HG03457 (cell line): ENCODE measurements around the gene SPRN.
"Not testable (repeated sequence)": the region's sequence is repeated elsewhere in the genome, so short reads cannot be mapped to it uniquely, and the experiment has no call there.

ENCODE experiments used
- ATAC-seq: cut with Tn5 transposase; IDR thresholded peaks from one replicate; pipeline ENCODE4 v1.9.1; 2021; ENCODE audit warnings: moderate number of reproducible peaks; ENCODE audit not compliant: unreplicated experiment

The SPRN gene

DNA sequence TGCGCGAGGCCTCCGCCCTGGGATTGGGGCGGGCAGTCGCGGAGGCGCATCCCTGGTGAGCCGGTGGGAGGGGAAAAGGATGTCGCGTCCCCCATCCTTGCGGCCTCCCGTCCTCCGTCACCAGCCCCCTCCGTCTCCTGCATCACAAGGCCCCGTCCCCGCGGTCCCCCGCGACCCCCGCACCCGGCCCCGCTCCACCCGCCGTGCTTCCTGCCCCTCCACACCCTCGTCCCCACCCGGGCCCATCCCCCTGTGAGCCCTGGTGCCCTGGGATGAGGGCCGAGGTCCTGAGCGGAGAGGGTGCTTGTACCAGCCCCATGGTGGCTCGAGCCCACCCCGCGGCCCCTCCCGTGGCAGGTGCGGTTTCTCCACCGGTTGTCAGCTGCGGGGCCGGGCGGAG lies at the start of gene SPRN:
Gene SPRN, minus strand, starts transcription at position 25 of the 400 bp plus-strand sequence. CDS start 944 bp downstream, outside the sequence.
- ATAC-seq = not testable (repeated sequence)

DNA sequence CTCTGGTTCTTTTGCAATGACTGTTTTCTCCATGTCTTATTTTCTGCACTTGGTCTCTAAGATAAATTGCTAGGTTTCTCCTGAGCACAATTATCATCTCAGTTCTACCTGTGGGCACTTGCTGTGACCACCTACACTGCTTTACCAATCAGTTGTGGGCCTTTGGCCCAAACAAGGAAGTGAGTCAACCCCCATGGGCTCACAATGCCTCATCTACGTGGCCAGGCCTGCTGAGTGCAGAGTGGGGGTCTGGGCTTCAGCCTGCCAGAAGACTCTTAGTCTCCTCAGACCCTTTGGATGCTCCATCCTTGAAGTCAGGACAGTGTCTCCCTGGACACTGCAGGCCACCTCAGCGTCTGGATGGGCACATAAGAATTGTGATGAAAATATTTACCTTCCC lies 49.6 kb upstream of the SPRN start:
- no peak for ATAC-seq

GRCh38 chr10:133473270-133473669 lies 48.8 kb upstream of the SPRN start:
- no peak for ATAC-seq

- ATAC-seq = no peak
Observed at GRCh38 chr10:133471300-133472109, 47.1 kb upstream of the SPRN start.

DNA sequence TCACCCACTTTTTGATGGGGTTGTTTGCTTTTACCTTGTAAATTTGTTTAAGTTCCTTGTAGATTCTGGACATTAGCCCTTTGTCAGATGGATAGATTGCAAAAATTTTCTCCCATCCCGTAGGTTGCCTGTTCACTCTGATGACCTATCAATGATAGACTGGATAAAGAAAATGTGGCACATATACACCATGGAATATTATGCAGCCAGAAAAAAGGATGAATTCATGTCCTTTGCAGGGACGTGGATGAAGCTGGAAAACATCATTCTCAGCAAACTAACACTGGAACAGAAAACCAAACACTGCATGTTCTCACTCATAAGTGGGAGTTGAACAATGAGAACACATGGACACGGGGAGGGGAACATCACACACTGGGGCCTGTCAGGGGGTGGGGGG lies 44.8 kb upstream of the SPRN start:
- ATAC-seq = not testable (repeated sequence)

DNA sequence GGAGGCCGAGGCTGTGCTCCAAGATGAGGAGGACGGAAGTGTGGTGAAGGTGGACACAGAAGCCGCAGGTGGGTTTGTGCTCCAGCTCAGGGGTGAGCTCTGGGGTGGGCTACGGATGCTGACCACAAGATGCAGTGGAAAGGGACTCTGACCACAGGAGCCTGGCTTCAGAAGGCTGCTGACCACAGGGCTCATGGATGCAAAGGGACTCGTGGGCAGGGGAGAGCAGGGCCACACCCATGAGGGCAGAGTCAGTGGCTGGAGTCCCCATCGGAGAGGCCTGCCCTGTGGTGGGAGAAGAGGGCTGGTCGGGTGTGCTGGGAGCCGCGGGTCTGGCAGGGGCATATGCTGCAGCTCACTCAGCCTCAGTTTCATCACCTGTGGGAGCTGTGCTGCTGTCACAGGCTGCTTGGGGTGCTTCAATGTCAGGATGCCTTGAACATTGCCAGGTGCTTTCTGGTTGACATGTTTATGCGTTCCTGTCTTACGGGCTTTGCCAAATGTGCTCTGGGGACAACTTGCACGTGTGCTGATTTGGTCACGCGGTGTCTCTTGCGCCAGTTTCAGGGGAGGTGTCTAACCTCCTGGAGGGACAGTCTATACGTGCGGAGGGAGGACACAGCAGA lies 43.0 kb upstream of the SPRN start:
- ATAC-seq = no peak

DNA sequence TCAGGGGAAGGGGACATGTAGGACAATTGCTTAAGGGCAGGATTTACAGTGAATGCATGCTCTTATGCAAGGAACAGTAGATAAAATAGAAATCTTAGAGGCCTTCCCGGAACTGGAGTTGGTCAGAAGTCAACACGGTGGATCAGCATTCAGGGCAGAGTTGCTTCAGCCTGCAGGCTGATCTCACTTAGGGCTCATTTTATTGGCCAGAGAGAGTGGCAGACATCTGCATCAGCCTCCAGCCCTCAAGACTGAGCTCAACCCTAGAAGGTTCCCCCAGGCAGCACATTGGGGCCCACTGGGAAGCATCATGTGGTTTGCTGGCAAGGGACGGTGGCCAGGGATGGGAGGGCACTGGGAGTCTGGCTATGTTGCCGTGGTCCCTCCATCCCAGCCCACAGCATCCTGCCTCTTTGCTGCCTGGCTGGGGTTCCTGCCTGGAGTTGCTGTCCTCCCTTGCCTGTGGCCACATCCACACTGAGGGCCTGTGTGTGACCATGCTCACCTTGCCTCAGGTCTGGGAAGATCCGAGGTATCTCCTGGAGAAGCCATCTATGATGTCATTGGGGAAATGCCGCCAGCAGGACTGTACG lies 42.4 kb upstream of the SPRN start:
- no peak for ATAC-seq

GRCh38 chr10:133465950-133466474 lies 41.6 kb upstream of the SPRN start:
- no peak for ATAC-seq

GRCh38 chr10:133465191-133465949 lies 40.9 kb upstream of the SPRN start:
- no peak for ATAC-seq

DNA sequence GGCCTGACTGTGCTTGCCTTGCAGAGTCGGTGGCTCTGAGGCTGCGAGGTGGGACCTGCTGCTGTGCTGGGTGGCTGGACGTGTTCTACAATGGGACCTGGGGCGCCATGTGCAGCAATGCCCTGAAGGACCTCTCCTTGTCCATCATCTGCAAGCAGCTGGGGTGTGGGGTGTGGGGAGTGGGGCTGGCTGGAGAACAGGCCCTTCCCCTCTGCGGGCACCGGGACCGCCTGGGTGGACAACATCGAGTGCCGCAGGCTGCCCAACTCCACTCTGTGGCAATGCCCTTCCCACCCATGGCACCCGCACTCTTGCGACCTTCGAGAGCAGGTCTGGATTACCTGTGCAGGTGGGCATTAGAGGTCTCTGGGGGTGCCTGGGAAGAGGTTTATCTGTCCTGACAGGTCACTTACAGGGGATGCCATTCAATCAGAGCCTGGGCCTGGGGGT lies 40.2 kb upstream of the SPRN start:
- ATAC-seq = no peak

GRCh38 chr10:133462512-133463305 lies 38.3 kb upstream of the SPRN start:
- ATAC-seq = no peak

- no peak for ATAC-seq
Observed at GRCh38 chr10:133461841-133462240, 37.4 kb upstream of the SPRN start.

GRCh38 chr10:133461027-133461426 lies 36.6 kb upstream of the SPRN start:
- ATAC-seq = no peak

- no peak for ATAC-seq
Observed at GRCh38 chr10:133460208-133460769, 35.9 kb upstream of the SPRN start.

GRCh38 chr10:133459454-133460207 lies 35.2 kb upstream of the SPRN start:
- ATAC-seq = no peak

DNA sequence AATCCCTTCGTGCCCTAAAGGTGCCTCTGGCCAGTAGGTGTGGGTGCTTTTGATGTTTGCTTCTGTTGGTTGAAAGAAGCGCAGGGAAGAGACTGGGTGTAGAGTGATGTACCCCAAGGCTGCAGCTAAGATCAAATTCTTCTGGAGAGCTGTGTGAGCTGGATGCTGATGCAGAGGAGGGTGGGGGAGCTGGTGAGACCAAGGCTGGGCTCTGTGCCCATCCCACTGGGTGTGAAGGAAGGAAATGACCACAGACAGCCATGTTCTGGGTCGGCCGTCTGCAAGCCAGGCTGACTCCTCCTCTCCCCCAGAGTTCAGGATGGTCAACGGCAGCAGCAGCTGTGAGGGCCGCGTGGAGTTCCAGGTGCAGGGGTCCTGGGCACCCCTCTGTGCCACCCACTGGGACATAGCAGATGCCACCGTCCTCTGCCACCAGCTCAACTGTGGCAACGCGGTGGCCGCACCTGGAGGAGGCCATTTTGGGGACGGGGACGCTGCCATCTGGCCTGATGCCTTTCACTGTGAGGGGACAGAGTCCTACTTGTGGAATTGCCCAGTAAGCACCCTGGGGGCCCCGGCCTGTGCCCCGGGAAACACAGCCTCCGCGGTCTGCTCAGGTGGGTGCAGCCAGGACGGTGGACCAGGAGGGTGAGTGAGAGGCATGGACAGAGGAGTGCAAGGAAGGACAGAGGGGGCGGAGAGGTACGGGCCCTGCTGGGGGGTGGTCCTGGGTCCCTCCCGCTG lies 34.5 kb upstream of the SPRN start:
- no peak for ATAC-seq

GRCh38 chr10:133458021-133458709 lies 33.7 kb upstream of the SPRN start:
- ATAC-seq = no peak
